Uterus (tissue), 2 donors: ENCODE data around the gene CIB2.

Experiments
- POLR2A ChIP-seq, 2 donors: fragments of 450-650 bp; IDR thresholded peaks; one replicate each; pipeline ENCODE4 v1.6.1; 2016; ENCODE audit warnings: antibody characterized with exemption in 2 of 2, mild to moderate bottlenecking in 1 of 2, moderate library complexity in 1 of 2
- TF ChIP-seq, protein P1 (sequence below), 4 experiments: fragments of 200-600 bp in 2 of 4; fragments of 450-650 bp in 2 of 4; sonication (generic) in 2 of 4; IDR thresholded peaks; one replicate each; pipeline ENCODE4 v1.5.1; 2016 to 2019; ENCODE audit warnings: antibody characterized with exemption in 4 of 4, mild to moderate bottlenecking in 2 of 4, moderate library complexity in 1 of 4

DNA sequence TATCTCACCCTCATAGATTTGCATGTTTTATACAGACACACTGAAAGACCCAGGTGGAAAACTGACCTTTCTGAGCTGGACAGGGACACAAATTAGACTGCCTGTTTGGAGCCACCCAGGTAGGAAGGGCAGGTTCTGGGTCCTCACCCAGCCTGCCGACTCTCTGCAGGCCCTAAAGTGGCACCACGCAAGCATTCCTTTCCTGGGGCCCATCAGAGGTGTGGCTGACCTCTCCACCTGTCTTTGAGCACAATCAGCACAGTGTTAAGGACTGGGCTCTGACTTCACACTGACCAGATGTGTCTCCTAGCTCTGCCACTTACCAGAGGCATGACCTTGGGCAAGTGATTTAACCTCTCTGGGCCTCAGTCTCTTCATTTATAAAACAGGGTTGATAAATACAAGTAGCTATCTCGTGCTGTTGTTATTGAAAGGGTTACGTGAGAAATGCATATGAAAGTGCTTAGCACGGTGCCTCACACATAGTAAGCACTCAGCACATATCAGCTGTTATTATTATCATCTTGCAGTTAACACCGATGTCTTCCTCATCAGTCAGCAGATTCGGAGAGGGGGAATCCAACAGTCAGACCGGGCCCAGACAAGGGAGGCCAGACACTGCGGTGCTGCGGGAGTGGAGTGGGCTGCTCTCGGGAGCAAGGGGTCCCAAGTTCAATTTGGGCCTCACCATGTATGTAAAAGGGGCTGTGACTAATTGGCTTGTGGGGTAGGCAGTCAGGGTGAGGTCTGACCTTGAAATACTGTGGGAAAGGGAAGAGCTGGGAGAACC, 51.8 kb downstream of the CIB2 start:
- no peak for TF ChIP-seq POLR2A (IDR thresholded peaks at IDR 0.05)
- TF ChIP-seq, protein P1, sequence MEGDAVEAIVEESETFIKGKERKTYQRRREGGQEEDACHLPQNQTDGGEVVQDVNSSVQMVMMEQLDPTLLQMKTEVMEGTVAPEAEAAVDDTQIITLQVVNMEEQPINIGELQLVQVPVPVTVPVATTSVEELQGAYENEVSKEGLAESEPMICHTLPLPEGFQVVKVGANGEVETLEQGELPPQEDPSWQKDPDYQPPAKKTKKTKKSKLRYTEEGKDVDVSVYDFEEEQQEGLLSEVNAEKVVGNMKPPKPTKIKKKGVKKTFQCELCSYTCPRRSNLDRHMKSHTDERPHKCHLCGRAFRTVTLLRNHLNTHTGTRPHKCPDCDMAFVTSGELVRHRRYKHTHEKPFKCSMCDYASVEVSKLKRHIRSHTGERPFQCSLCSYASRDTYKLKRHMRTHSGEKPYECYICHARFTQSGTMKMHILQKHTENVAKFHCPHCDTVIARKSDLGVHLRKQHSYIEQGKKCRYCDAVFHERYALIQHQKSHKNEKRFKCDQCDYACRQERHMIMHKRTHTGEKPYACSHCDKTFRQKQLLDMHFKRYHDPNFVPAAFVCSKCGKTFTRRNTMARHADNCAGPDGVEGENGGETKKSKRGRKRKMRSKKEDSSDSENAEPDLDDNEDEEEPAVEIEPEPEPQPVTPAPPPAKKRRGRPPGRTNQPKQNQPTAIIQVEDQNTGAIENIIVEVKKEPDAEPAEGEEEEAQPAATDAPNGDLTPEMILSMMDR (IDR thresholded peaks at IDR 0.05): no peak
